HCT116 (cell line): ENCODE results near the gene DDX10. TPM values are rescaled to one million over a fixed set of nuclear protein-coding genes. Genes with fewer than 3 reads are reported as not detected.

Experiments used
- ATAC-seq: fragments of 200-7000 bp; cut with Tn5 transposase; 2 replicates; pipeline ENCODE4 v1.9.1; 2020; ENCODE audit warnings: mild to moderate bottlenecking, moderate library complexity
- BruUV-seq: library from RNA; stranded (reverse); fragments of 400-500 nt; replicated peaks from 2 replicates; lab custom pipeline; 2021; lab: Mats Ljungman, UMichigan
- CTCF ChIA-PET: fragments of 300-600 bp; sonication (Branson Sonifier 250); formaldehyde crosslinking; loops from one replicate; lab custom pipeline; 2021; ENCODE audit warnings: antibody characterized with exemption; lab: Charles Lee
- POLR2A ChIA-PET: fragments of 300-600, 350-600 bp; sonication (Branson Sonifier 250); formaldehyde crosslinking; loops from one replicate; lab custom pipeline; 2021; ENCODE audit warnings: antibody characterized with exemption; lab: Charles Lee
- RAD21 ChIA-PET, 2 experiments: fragments of 300-600 bp; sonication (Branson Sonifier 250); formaldehyde crosslinking; loops; one replicate each; lab custom pipeline; 2023; ENCODE audit warnings: low total read pairs in 2 of 2; ENCODE audit not compliant: uncharacterized antibody in 2 of 2, unreplicated experiment in 2 of 2, low non-redundant PET in 1 of 2; lab: Charles Lee
- DNase-seq: peaks from one replicate; pipeline ENCODE4 v3.0.0-alpha.2; 2010; ENCODE audit warnings: low read depth, low spot score
- H2AFZ ChIP-seq: fragments of 200-600 bp; shearing (Covaris generic), sonication (generic); 2 replicates; pipeline ENCODE4 v1.6.1; 2017; ENCODE audit warnings: low read depth, mixed run types, mixed read lengths, antibody characterized with exemption, low read length; ENCODE audit not compliant: poor library complexity, severe bottlenecking
- H3K27ac ChIP-seq: 2 replicates; pipeline ENCODE4 v1.5.1; 2012; ENCODE audit warnings: low read depth, low read length
- H3K27me3 ChIP-seq: fragments of 200-600 bp; sonication (generic); 2 replicates; pipeline ENCODE4 v1.6.1; 2016; ENCODE audit warnings: mixed run types, low read length, mixed read lengths; ENCODE audit not compliant: insufficient read depth
- H3K36me3 ChIP-seq, 2 experiments: fragments of 200-500 bp in 1 of 2; fragments of 200-600 bp in 1 of 2; sonication (Bioruptor generic) in 1 of 2; sonication (generic) in 1 of 2; 2 replicates each; pipeline versions ENCODE4 v1.5.1 to v1.6.1; 2014 to 2016; ENCODE audit warnings: low read length in 2 of 2, inconsistent platforms in 1 of 2, mixed read lengths in 1 of 2, mixed run types in 1 of 2; ENCODE audit not compliant: insufficient read depth in 2 of 2, control insufficient read depth in 1 of 2
- H3K4me1 ChIP-seq, 2 experiments: fragments of 200-600 bp in 1 of 2; sonication (generic) in 1 of 2; 2 replicates each; pipeline versions ENCODE4 v1.5.1 to v1.6.1; 2012 to 2017; ENCODE audit warnings: low read length in 2 of 2, inconsistent platforms in 1 of 2, mild to moderate bottlenecking in 1 of 2, mixed read lengths in 1 of 2, mixed run types in 1 of 2, moderate library complexity in 1 of 2; ENCODE audit not compliant: insufficient read depth in 2 of 2, control insufficient read depth in 1 of 2
- H3K4me2 ChIP-seq: fragments of 200-600 bp; sonication (generic); 2 replicates; pipeline ENCODE4 v1.6.1; 2017; ENCODE audit warnings: mixed run types, low read length, mixed read lengths
- H3K4me3 ChIP-seq, 2 experiments: fragments of 200-600 bp in 1 of 2; sonication (generic) in 1 of 2; replicated peaks in 1 of 2; 2 replicates each; pipeline ENCODE4 v1.5.1; 2011 to 2016; ENCODE audit warnings: low read length in 2 of 2, control low read depth in 1 of 2, low read depth in 1 of 2, mild to moderate bottlenecking in 1 of 2, mixed read lengths in 1 of 2, mixed run types in 1 of 2
- H3K79me2 ChIP-seq: fragments of 200-600 bp; sonication (generic); 2 replicates; pipeline ENCODE4 v1.6.1; 2017; ENCODE audit warnings: mild to moderate bottlenecking, mixed run types, low read length, moderate library complexity, mixed read lengths; ENCODE audit not compliant: insufficient read depth
- H3K9ac ChIP-seq: fragments of 200-600 bp; sonication (generic); 2 replicates; pipeline ENCODE4 v1.6.1; 2016; ENCODE audit warnings: low read length, mixed read lengths
- H3K9me2 ChIP-seq: fragments of 200-600 bp; sonication (generic), shearing (Covaris generic); 2 replicates; pipeline ENCODE4 v1.6.1; 2017; ENCODE audit warnings: mixed run types, mild to moderate bottlenecking, moderate library complexity; ENCODE audit not compliant: insufficient read depth
- H3K9me3 ChIP-seq, 2 experiments: fragments of 200-500 bp in 1 of 2; fragments of 200-600 bp in 1 of 2; sonication (Bioruptor generic) in 1 of 2; sonication (generic) in 1 of 2; 2 replicates each; pipeline ENCODE4 v1.6.1; 2014 to 2017; ENCODE audit warnings: low read length in 2 of 2, mixed read lengths in 2 of 2, inconsistent platforms in 1 of 2, low read depth in 1 of 2, mild to moderate bottlenecking in 1 of 2, mixed run types in 1 of 2, moderate library complexity in 1 of 2; ENCODE audit not compliant: control insufficient read depth in 1 of 2, insufficient read depth in 1 of 2
- H4K20me1 ChIP-seq: fragments of 200-600 bp; sonication (generic), shearing (Covaris generic); 2 replicates; pipeline ENCODE4 v1.6.1; 2017; ENCODE audit warnings: mixed run types, mild to moderate bottlenecking, moderate library complexity; ENCODE audit not compliant: insufficient read depth
- ATF3 ChIP-seq: IDR thresholded peaks from 2 replicates; pipeline ENCODE4 v1.6.1; 2012
- CBX3 ChIP-seq: IDR thresholded peaks from 2 replicates; pipeline ENCODE4 v1.6.1; 2012; ENCODE audit warnings: low read depth
- CEBPB ChIP-seq: IDR thresholded peaks from 2 replicates; pipeline ENCODE4 v1.6.1; 2012; ENCODE audit warnings: low read depth
- CTCF ChIP-seq, 3 experiments: fragments of 200-600 bp in 1 of 3; sonication (generic) in 1 of 3; IDR thresholded peaks in 2 of 3; conservative IDR thresholded peaks in 1 of 3; 2 replicates each; pipeline ENCODE4 v1.5.1; 2012 to 2017; ENCODE audit warnings: low read depth in 2 of 3, low read length in 2 of 3, antibody characterized with exemption in 1 of 3, borderline replicate concordance in 1 of 3, control low read depth in 1 of 3, mild to moderate bottlenecking in 1 of 3, mixed read lengths in 1 of 3, mixed run types in 1 of 3, moderate library complexity in 1 of 3; ENCODE audit not compliant: insufficient read depth in 1 of 3
- EGR1 ChIP-seq: IDR thresholded peaks from 2 replicates; pipeline ENCODE4 v1.6.1; 2012; ENCODE audit warnings: low read depth
- EZH2 ChIP-seq: fragments of 200-600 bp; sonication (generic); IDR thresholded peaks from 2 replicates; pipeline ENCODE4 v1.6.1; 2017; ENCODE audit warnings: antibody characterized with exemption, mixed run types
- FOSL1 ChIP-seq: IDR thresholded peaks from 2 replicates; pipeline ENCODE4 v1.6.1; 2012; ENCODE audit warnings: low read depth
- JUND ChIP-seq: IDR thresholded peaks from 2 replicates; pipeline ENCODE4 v1.6.1; 2012
- MAX ChIP-seq: IDR thresholded peaks from 2 replicates; pipeline ENCODE4 v1.6.1; 2012
- POLR2A ChIP-seq: IDR thresholded peaks from 2 replicates; pipeline ENCODE4 v1.7.0; 2011; ENCODE audit warnings: borderline replicate concordance; ENCODE audit not compliant: insufficient read depth, insufficient read length; ENCODE audit errors: extremely low read depth
- RAD21 ChIP-seq: IDR thresholded peaks from 2 replicates; pipeline ENCODE4 v1.6.1; 2012; ENCODE audit warnings: low read depth, mild to moderate bottlenecking
- REST ChIP-seq: IDR thresholded peaks from 2 replicates; pipeline ENCODE4 v1.6.1; 2012; ENCODE audit warnings: low read depth
- SP1 ChIP-seq: IDR thresholded peaks from 2 replicates; pipeline ENCODE4 v1.6.1; 2012; ENCODE audit warnings: low read depth
- SRF ChIP-seq: IDR thresholded peaks from 2 replicates; pipeline ENCODE4 v1.6.1; 2012; ENCODE audit warnings: low read depth
- YY1 ChIP-seq: IDR thresholded peaks from 2 replicates; pipeline ENCODE4 v1.6.1; 2011; ENCODE audit warnings: low read length, low read depth, moderate library complexity, mild to moderate bottlenecking; ENCODE audit not compliant: insufficient replicate concordance; ENCODE audit errors: extremely low read depth
- ZFX ChIP-seq: fragments of 450-650 bp; IDR thresholded peaks from 2 replicates; pipeline ENCODE4 v1.6.1; 2017
- ZNF274 ChIP-seq: fragments of 200-500 bp; sonication (Bioruptor generic); IDR thresholded peaks from 2 replicates; pipeline ENCODE4 v1.6.1; 2014; ENCODE audit warnings: mild to moderate bottlenecking, low read depth, low read length, inconsistent platforms
- intact Hi-C: fragments of 100-400 bp; cut with micrococcal nuclease; formaldehyde crosslinking; loops from 2 replicates; pipeline ENCODE4 v1.10.0; 2022
- total RNA-seq: library from RNA; stranded (reverse); gene quantifications from one replicate; pipeline ENCODE4 v1.2.1, GENCODE V29; 2021; ENCODE audit not compliant: unreplicated experiment

DDX10 gene
- total RNA-seq, 1 experiment from 2014 or later, result 66.5 TPM

- peaks cover 0 to 8% of the 10 kb centered on the region in 2 experiments; a peak in 2 of 4 replicates for H3K4me1 ChIP-seq
- H3K9me2 ChIP-seq, result no peaks in the 10 kb centered on the region
- TF ChIP-seq SP1 (no peak), FOSL1 (no peak), POLR2A (no peak), EZH2 (no peak), RAD21 (no peak), SRF (no peak), ZNF274 (no peak), JUND (no peak), MAX (no peak), ZFX (no peak), CBX3 (no peak)
- intact Hi-C loops, result no loop called here
- no peak overlapping the region for H2AFZ ChIP-seq
- ChIA-PET RAD21 (no interaction called here), POLR2A (no interaction called here), CTCF (no interaction called here)
- H3K4me3 ChIP-seq, result no peak overlapping the region
- BruUV-seq, result no TSS peak
- H3K9me3 ChIP-seq, result peaks cover 6% of the 10 kb centered on the region in 2 experiments; a peak in 2 of 4 replicates
- DNase-seq (no peak), ATAC-seq (no peak)
- H3K36me3 ChIP-seq, result peaks cover 12 to 52% of the 10 kb centered on the region in 2 experiments; a peak in 3 of 4 replicates
- H3K79me2 ChIP-seq, result peaks cover 50% of the 10 kb centered on the region
- no peak overlapping the region for H3K9ac ChIP-seq
- H3K4me2 ChIP-seq, result no peak overlapping the region
- no peaks in the 10 kb centered on the region for H3K27me3 ChIP-seq
- H3K27ac ChIP-seq, result no peak overlapping the region
- no peaks in the 10 kb centered on the region for H4K20me1 ChIP-seq
These were observed 43.3 kb downstream of the DDX10 start for GRCh38 chr11:108708173-108708572.

- ATAC-seq (no peak), DNase-seq (no peak)
- intact Hi-C loops, result no loop called here
- POLR2A ChIA-PET, result no interaction called here
- H4K20me1 ChIP-seq, result no peaks in the 10 kb centered on the region
- RAD21 ChIA-PET, result no interaction called here
- BruUV-seq, result no TSS peak
- H3K79me2 ChIP-seq, result peaks cover 55% of the 10 kb centered on the region
- H3K9ac ChIP-seq, result no peak overlapping the region
- peaks cover 6% of the 10 kb centered on the region in 2 experiments; a peak in 2 of 4 replicates for H3K9me3 ChIP-seq
- no peaks in the 10 kb centered on the region for H3K9me2 ChIP-seq
- H3K27ac ChIP-seq, result no peak overlapping the region
- no peak overlapping the region for H2AFZ ChIP-seq
- H3K4me1 ChIP-seq, result no peaks in the 10 kb centered on the region
- no peaks in the 10 kb centered on the region for H3K27me3 ChIP-seq
- no peak overlapping the region for H3K4me3 ChIP-seq
- H3K36me3 ChIP-seq, result peaks cover 12 to 52% of the 10 kb centered on the region in 2 experiments; a peak in 3 of 4 replicates
- H3K4me2 ChIP-seq, result no peak overlapping the region
- CTCF ChIA-PET, result no interaction called here
- TF ChIP-seq ATF3 (no peak), CBX3 (no peak), POLR2A (no peak), EGR1 (no peak), YY1 (no peak), REST (no peak), CEBPB (no peak), RAD21 (no peak), SRF (no peak), CTCF (IDR thresholded peaks at IDR 0.05 in 2 of 3, conservative IDR thresholded peaks at IDR 0.05 in 1 of 3; ENCODE audit: borderline replicate concordance in 1 of 3, insufficient read depth in 1 of 3, low read depth in 2 of 3, low read length in 2 of 3) (no peak), JUND (no peak)
These were observed 44.9 kb downstream of the DDX10 start for GRCh38 chr11:108709741-108710140.
